SK-N-SH (cell line): ENCODE measurements around the gene CDH22. TPM values are rescaled to one million over a fixed set of nuclear protein-coding genes. Genes with fewer than 3 reads are reported as not detected.

Source experiments
- CTCF ChIA-PET: fragments of 300-600, 350-600 bp; formaldehyde crosslinking; extraction: SDS; loops from one replicate; lab custom pipeline; 2021; lab: Yijun Ruan, JAX
- POLR2A ChIA-PET: fragments of 350-600 bp; sonication (Branson Sonifier 250); formaldehyde crosslinking; extraction: SDS; loops from one replicate; lab custom pipeline; 2020; ENCODE audit warnings: antibody characterized with exemption, inconsistent platforms; lab: Yijun Ruan, JAX
- DNase-seq: peaks from one replicate; pipeline ENCODE4 v3.0.0; 2012
- H2AFZ ChIP-seq: fragments of 200-600 bp; sonication (generic); 2 replicates; pipeline ENCODE4 v1.8.1; 2016; ENCODE audit warnings: antibody characterized with exemption, mild to moderate bottlenecking, low read depth
- H3F3A ChIP-seq: fragments of 200-600 bp; sonication (generic); replicated peaks from 2 replicates; pipeline ENCODE3; 2016; ENCODE audit warnings: antibody characterized with exemption, mild to moderate bottlenecking; ENCODE audit not compliant: insufficient read depth
- H3K27ac ChIP-seq, 2 experiments: fragments of 200-500 bp in 1 of 2; fragments of 200-600 bp in 1 of 2; sonication (Bioruptor generic) in 1 of 2; sonication (generic), shearing (Covaris generic) in 1 of 2; 2 replicates each; pipeline versions ENCODE4 v1.5.1 to v1.6.1; 2014 to 2016; ENCODE audit warnings: low read depth in 2 of 2, inconsistent platforms in 1 of 2, low read length in 1 of 2, mild to moderate bottlenecking in 1 of 2, mixed read lengths in 1 of 2
- H3K27me3 ChIP-seq: fragments of 200-600 bp; sonication (generic), shearing (Covaris generic); 2 replicates; pipeline ENCODE4 v1.6.1; 2016; ENCODE audit warnings: mixed run types; ENCODE audit not compliant: insufficient read depth
- H3K36me3 ChIP-seq, 2 experiments: fragments of 200-500 bp in 1 of 2; fragments of 200-600 bp in 1 of 2; sonication (Bioruptor generic) in 1 of 2; sonication (generic) in 1 of 2; replicated peaks in 1 of 2; 2 replicates each; pipeline versions ENCODE3 to v1.5.1; 2014 to 2016; ENCODE audit warnings: low read length in 1 of 2, mild to moderate bottlenecking in 1 of 2; ENCODE audit not compliant: insufficient read depth in 2 of 2, control insufficient read depth in 1 of 2
- H3K4me1 ChIP-seq, 2 experiments: fragments of 200-500 bp in 1 of 2; fragments of 200-600 bp in 1 of 2; sonication (Bioruptor generic) in 1 of 2; sonication (generic), shearing (Covaris generic) in 1 of 2; 2 replicates each; pipeline versions ENCODE4 v1.5.1 to v1.6.1; 2014 to 2016; ENCODE audit warnings: low read depth in 1 of 2, low read length in 1 of 2, mixed run types in 1 of 2; ENCODE audit not compliant: insufficient read depth in 2 of 2, control insufficient read depth in 1 of 2
- H3K4me2 ChIP-seq: fragments of 200-600 bp; sonication (generic), shearing (Covaris generic); 2 replicates; pipeline ENCODE4 v1.6.1; 2017; ENCODE audit warnings: mixed run types
- H3K4me3 ChIP-seq, 2 experiments: fragments of 200-500 bp in 1 of 2; fragments of 200-600 bp in 1 of 2; sonication (Bioruptor generic) in 1 of 2; sonication (generic), shearing (Covaris generic) in 1 of 2; 2 replicates each; pipeline versions ENCODE4 v1.5.1 to v1.8.1; 2014 to 2016; ENCODE audit warnings: low read depth in 2 of 2, inconsistent platforms in 1 of 2, low read length in 1 of 2, mild to moderate bottlenecking in 1 of 2, mixed read lengths in 1 of 2, moderate library complexity in 1 of 2
- H3K79me2 ChIP-seq: fragments of 200-600 bp; sonication (generic); 2 replicates; pipeline ENCODE4 v1.8.1; 2017; ENCODE audit warnings: mild to moderate bottlenecking; ENCODE audit not compliant: insufficient read depth
- H3K9ac ChIP-seq: fragments of 200-600 bp; sonication (generic); 2 replicates; pipeline ENCODE4 v1.6.1; 2017; ENCODE audit warnings: mixed run types
- H3K9me2 ChIP-seq: fragments of 200-600 bp; sonication (generic); 2 replicates; pipeline ENCODE4 v1.6.1; 2017; ENCODE audit warnings: mixed run types
- H3K9me3 ChIP-seq: fragments of 200-600 bp; sonication (generic); 2 replicates; pipeline ENCODE4 v1.6.1; 2017; ENCODE audit warnings: mixed run types, mild to moderate bottlenecking, moderate library complexity
- H4K20me1 ChIP-seq: fragments of 200-600 bp; sonication (generic); 2 replicates; pipeline ENCODE4 v1.6.1; 2017; ENCODE audit warnings: mild to moderate bottlenecking, mixed run types; ENCODE audit not compliant: insufficient read depth
- CHD2 ChIP-seq: fragments of 150-350 bp; IDR thresholded peaks from 2 replicates; pipeline ENCODE4 v1.6.1; 2018; ENCODE audit warnings: low read length; ENCODE audit not compliant: partially characterized antibody
- EP300 ChIP-seq, 2 experiments: IDR thresholded peaks; 2 replicates each; pipeline versions ENCODE4 v1.4.0 to v1.6.1; 2012; ENCODE audit warnings: borderline replicate concordance in 1 of 2, low read depth in 1 of 2, low read length in 1 of 2
- FOXM1 ChIP-seq: IDR thresholded peaks from 2 replicates; pipeline ENCODE4 v1.4.0; 2012; ENCODE audit warnings: low read depth, mild to moderate bottlenecking
- GABPA ChIP-seq: IDR thresholded peaks from 2 replicates; pipeline ENCODE4 v1.4.0; 2012; ENCODE audit warnings: low read depth, mild to moderate bottlenecking
- JUND ChIP-seq: IDR thresholded peaks from 2 replicates; pipeline ENCODE4 v1.4.0; 2012
- MXI1 ChIP-seq: IDR thresholded peaks from 2 replicates; pipeline ENCODE4 v1.6.1; 2012; ENCODE audit warnings: mild to moderate bottlenecking, low read depth, low read length, improper control_type of control experiment
- RAD21 ChIP-seq: IDR thresholded peaks from 2 replicates; pipeline ENCODE4 v1.6.1; 2012; ENCODE audit warnings: mild to moderate bottlenecking, low read length
- WGBS: methylation state at CpG from one replicate; pipeline ENCODE4 v1.1.6; 2017; ENCODE audit warnings: low lambda C conversion rate; 5-methylcytosine and 5-hydroxymethylcytosine counted together
- polyA plus RNA-seq, 3 experiments: library from polyadenylated mRNA; depleted of rRNA; stranded (reverse); fragments of >200 nt; gene quantifications; 2 replicates each; pipeline ENCODE4 v1.2.3, GENCODE V29; 2012

CDH22 gene
- polyA plus RNA-seq, 1 of the 3 experiments (the other 2 are of a cell fraction) = not detected

DNA sequence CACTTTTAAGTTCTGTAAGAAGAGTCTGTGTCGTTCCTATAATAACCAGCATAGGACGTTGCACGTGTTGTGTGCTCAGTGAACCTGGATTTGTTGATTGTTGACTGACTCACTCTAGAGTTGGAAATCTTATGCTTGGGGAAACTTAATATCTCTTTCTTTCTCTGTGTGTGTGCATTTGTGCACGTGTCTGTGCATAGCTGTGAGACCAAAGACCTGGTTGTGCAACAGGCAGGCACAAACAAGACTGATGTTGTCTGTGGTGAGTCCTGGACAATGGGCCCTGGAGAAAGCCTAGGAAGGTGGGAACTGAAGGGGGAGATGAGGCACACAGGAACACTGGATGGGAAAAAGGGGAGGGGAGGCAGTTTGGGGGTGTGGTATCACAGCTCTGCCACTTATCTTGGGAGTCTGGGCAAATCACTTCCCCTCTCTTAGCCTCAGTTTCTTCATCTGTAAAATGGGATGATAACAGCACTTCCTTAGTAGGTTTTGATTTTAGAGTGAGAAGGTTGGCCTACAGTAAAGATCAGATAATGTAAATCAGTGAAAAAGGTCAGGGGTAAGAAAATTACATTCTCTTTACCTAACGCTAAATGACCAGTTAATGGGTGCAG lies 181.8 kb downstream of the CDH22 start:
- 48% methylated on average over 5 of the region's 5 CpGs for WGBS
- no peaks in the 10 kb centered on the region for H4K20me1 ChIP-seq
- no peak overlapping the region for H3K27ac ChIP-seq
- no peaks in the 10 kb centered on the region for H3K79me2 ChIP-seq
- TF ChIP-seq RAD21 (no peak), GABPA (no peak), EP300 (IDR thresholded peaks at IDR 0.05; ENCODE audit: borderline replicate concordance in 1 of 2, low read depth in 1 of 2, low read length in 1 of 2) (no peak), MXI1 (no peak), FOXM1 (no peak), JUND (no peak), CHD2 (no peak)
- POLR2A ChIA-PET = no interaction called here
- H3K9ac ChIP-seq = no peak overlapping the region
- H3F3A ChIP-seq = no peaks in the 10 kb centered on the region
- H3K4me2 ChIP-seq = no peak overlapping the region
- H3K4me1 ChIP-seq = peaks cover 9% of the 10 kb centered on the region in 2 experiments; a peak in 2 of 4 replicates
- DNase-seq = no peak
- H3K4me3 ChIP-seq = no peak overlapping the region
- H2AFZ ChIP-seq = no peak overlapping the region
- no peaks in the 10 kb centered on the region for H3K9me2 ChIP-seq
- CTCF ChIA-PET = interaction anchor here (1.9 to 2.2 kb wide), 3 partner anchors 113 to 312 kb away, joined by 9 to 24 read pairs (median 9); no protein-coding TSS in a partner anchor
- H3K36me3 ChIP-seq = no peaks in the 10 kb centered on the region
- H3K9me3 ChIP-seq = no peaks in the 10 kb centered on the region
- H3K27me3 ChIP-seq = peaks cover 30% of the 10 kb centered on the region; the same call in 1 of the 2 replicates

Other genes with a start within 250 kb of the CDH22 start
- 18.6 and 20.4 TPM in 2 replicates for gene NCOA5, start 218.5 kb downstream of the CDH22 start, polyA plus RNA-seq (2012; rRNA removed)
- not detected in 2 replicates for gene CD40, start 190.2 kb downstream of the CDH22 start, polyA plus RNA-seq (2012; rRNA removed)
- 32.1 and 38.5 TPM in 2 replicates for gene ELMO2, start 98.1 kb upstream of the CDH22 start, polyA plus RNA-seq (2012; rRNA removed)
- gene ZNF334, start 205.1 kb upstream of the CDH22 start, polyA plus RNA-seq (2012; rRNA removed) = 4.5 and 5.5 TPM in 2 replicates
- gene OCSTAMP, start 242.2 kb upstream of the CDH22 start, polyA plus RNA-seq (2012; rRNA removed) = not detected in 2 replicates